Measurements from ENCODE around the gene PAX8. TPM values are rescaled to one million over a fixed set of nuclear protein-coding genes. Genes with fewer than 3 reads are reported as not detected.

Gene PAX8
- total and polyA plus RNA-seq, 4 donors, result 0.28 to 5.9 (median 2.3) TPM

GRCh38 chr2:113248997-113249770, 29.5 kb downstream of the PAX8 start:
- no peaks in the 10 kb centered on the region for H3K9me3 ChIP-seq (ENCODE audit: control insufficient read depth in 4 of 4, insufficient read depth in 3 of 4, low read length in 3 of 4)
- peaks cover 0 to under 1% (median 0%) of the 10 kb centered on the region in 3 donors for H3K27me3 ChIP-seq (ENCODE audit: control insufficient read depth in 3 of 3, insufficient read depth in 3 of 3, low read length in 2 of 3)
- DNase-seq, result peak; percentile 81 to 84 (median 83)
- no peak overlapping the region for H3K4me3 ChIP-seq
- TF ChIP-seq CTCF (IDR thresholded peaks at IDR 0.05; ENCODE audit: control extremely low read depth, extremely low read depth), result peak; percentile 86
- 40 to 44% methylated on average over 10 of the region's 10 CpGs for WGBS, 2 donors
- no peak overlapping the region for H3K9ac ChIP-seq (ENCODE audit: insufficient read depth in 1 of 2, low read length in 2 of 2)
- peaks cover 0 to 4% (median 0%) of the 10 kb centered on the region in 4 donors for H3K36me3 ChIP-seq (ENCODE audit: control insufficient read depth in 4 of 4, insufficient read depth in 4 of 4, low read length in 4 of 4)
- H3K4me1 ChIP-seq (ENCODE audit: control insufficient read depth in 5 of 5, insufficient read depth in 5 of 5, low read length in 5 of 5), result peaks cover 0 to 10% (median 2%) of the 10 kb centered on the region in 5 donors
- no peak overlapping the region for H3K27ac ChIP-seq (ENCODE audit: low read depth in 1 of 2, low read length in 1 of 2)
- ATAC-seq (ENCODE audit: insufficient read depth, low FRiP score), result peak; percentile 68

- Histone ChIP-seq H3K27me3 (ENCODE audit: control insufficient read depth in 3 of 3, insufficient read depth in 3 of 3, low read length in 2 of 3) (no peaks in the 10 kb centered on the region), H3K4me1 (ENCODE audit: control insufficient read depth in 5 of 5, insufficient read depth in 5 of 5, low read length in 5 of 5) (peaks cover 0 to 10% (median 4%) of the 10 kb centered on the region in 5 donors)
Measured at GRCh38 chr2:113246606-113247005, 32.1 kb downstream of the PAX8 start.

GRCh38 chr2:113245276-113245711, 33.4 kb downstream of the PAX8 start:
- Histone ChIP-seq H3K9me3 (ENCODE audit: control insufficient read depth in 4 of 4, insufficient read depth in 3 of 4, low read length in 3 of 4) (no peaks in the 10 kb centered on the region), H3K4me3 (no peak overlapping the region), H3K4me1 (ENCODE audit: control insufficient read depth in 5 of 5, insufficient read depth in 5 of 5, low read length in 5 of 5) (peaks cover 3 to 20% (median 7%) of the 10 kb centered on the region in 5 donors), H3K36me3 (ENCODE audit: control insufficient read depth in 4 of 4, insufficient read depth in 4 of 4, low read length in 4 of 4) (peaks cover 0 to 4% (median 0%) of the 10 kb centered on the region in 4 donors), H3K9ac (ENCODE audit: insufficient read depth in 1 of 2, low read length in 2 of 2) (no peak overlapping the region), H3K27ac (ENCODE audit: low read depth in 1 of 2, low read length in 1 of 2) (no peak overlapping the region), H3K27me3 (ENCODE audit: control insufficient read depth in 3 of 3, insufficient read depth in 3 of 3, low read length in 2 of 3) (no peaks in the 10 kb centered on the region)
- ATAC-seq (ENCODE audit: insufficient read depth, low FRiP score), result no peak
- TF ChIP-seq CTCF (IDR thresholded peaks at IDR 0.05; ENCODE audit: control extremely low read depth, extremely low read depth), result no peak
- WGBS, 2 donors, result 89 to 93% methylated on average over 3 of the region's 3 CpGs
- DNase-seq, result peak in 2 of 3 donors; percentile 23 to 55

More at GRCh38 chr2:113246606-113247005, 32.1 kb downstream of the PAX8 start:
- H3K9ac ChIP-seq (ENCODE audit: insufficient read depth in 1 of 2, low read length in 2 of 2), result no peak overlapping the region
- DNase-seq (no peak), ATAC-seq (ENCODE audit: insufficient read depth, low FRiP score) (no peak)
- peaks cover 0 to 4% (median 0%) of the 10 kb centered on the region in 4 donors for H3K36me3 ChIP-seq (ENCODE audit: control insufficient read depth in 4 of 4, insufficient read depth in 4 of 4, low read length in 4 of 4)
- no peak for TF ChIP-seq CTCF (IDR thresholded peaks at IDR 0.05; ENCODE audit: control extremely low read depth, extremely low read depth)
- no peaks in the 10 kb centered on the region for H3K9me3 ChIP-seq (ENCODE audit: control insufficient read depth in 4 of 4, insufficient read depth in 3 of 4, low read length in 3 of 4)
- 89 to 92% methylated on average over 14 of the region's 14 CpGs for WGBS, 2 donors
- no peak overlapping the region for H3K27ac ChIP-seq (ENCODE audit: low read depth in 1 of 2, low read length in 1 of 2)
- no peak overlapping the region for H3K4me3 ChIP-seq
